ENCODE measurements around the gene SLCO3A1.

DNA sequence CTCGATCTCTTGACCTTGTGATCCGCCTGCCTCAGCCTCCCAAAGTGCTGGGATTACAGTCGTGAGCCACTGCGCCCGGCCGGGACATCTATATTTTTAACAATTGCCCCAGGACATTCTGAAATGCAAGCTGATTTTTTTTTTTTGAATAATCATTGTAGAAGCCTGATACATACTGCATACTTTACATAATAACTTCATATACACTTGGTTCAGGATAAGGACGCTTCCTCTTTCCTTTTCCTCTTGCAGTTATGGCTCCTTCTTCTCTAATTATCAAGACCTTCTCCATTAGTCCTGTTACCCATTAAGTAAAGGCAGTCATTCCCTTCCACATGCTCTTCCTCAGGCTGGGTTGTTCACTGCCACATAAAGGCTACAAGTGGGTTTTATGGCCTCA is 58.3 kb downstream of the SLCO3A1 start:
- no peak for TF ChIP-seq CTCF (conservative IDR thresholded peaks at IDR 0.05; ENCODE audit: low read length)
- TF ChIP-seq EZH2phosphoT487 (IDR thresholded peaks at IDR 0.05; ENCODE audit: borderline replicate concordance): no peak

All from Loucy (cell line).